MG63 (cell line): Measurements from ENCODE around the gene MUC5B. TPM values are rescaled to one million over a fixed set of nuclear protein-coding genes. Genes with fewer than 3 reads are reported as not detected.
"Not testable (repeated sequence)": the region's sequence is repeated elsewhere in the genome, so short reads cannot be mapped to it uniquely, and the experiment has no call there.

Experiments
- DNase-seq: peaks from one replicate; pipeline ENCODE4 v3.0.0-alpha.2; 2020
- H3K27me3 ChIP-seq: fragments of 250-450 bp; sonication (Bioruptor Pico); 2 replicates; pipeline ENCODE4 v1.5.1; 2020; ENCODE audit warnings: mild to moderate bottlenecking, moderate library complexity
- H3K36me3 ChIP-seq: fragments of 250-450 bp; sonication (Bioruptor Pico); 2 replicates; pipeline ENCODE4 v1.5.1; 2020; ENCODE audit warnings: mild to moderate bottlenecking, moderate library complexity
- H3K4me3 ChIP-seq: fragments of 250-450 bp; sonication (Bioruptor Pico); 2 replicates; pipeline ENCODE4 v1.5.1; 2020; ENCODE audit warnings: mild to moderate bottlenecking, moderate library complexity
- H3K9me3 ChIP-seq: fragments of 250-450 bp; sonication (Bioruptor Pico); 2 replicates; pipeline ENCODE4 v1.5.1; 2020; ENCODE audit warnings: mild to moderate bottlenecking, moderate library complexity
- total RNA-seq: library from RNA; depleted of rRNA; stranded (reverse); fragments of >200 nt; shearing (Covaris generic); gene quantifications from 2 replicates; pipeline ENCODE4 v1.2.3, GENCODE V29; 2014; ENCODE audit warnings: low replicate concordance

The MUC5B gene
- total RNA-seq, 1 experiment from 2014 or later: not detected

GRCh38 chr11:1234054-1234720 is 11.3 kb downstream of the MUC5B start:
- Histone ChIP-seq H3K9me3 (no peaks in the 10 kb centered on the region), H3K27me3 (peaks cover 38% of the 10 kb centered on the region), H3K36me3 (no peaks in the 10 kb centered on the region), H3K4me3 (no peak overlapping the region)
- DNase-seq: peak; percentile 0

GRCh38 chr11:1234771-1235305 is 12.0 kb downstream of the MUC5B start:
- Histone ChIP-seq H3K4me3 (no peak overlapping the region), H3K27me3 (peaks cover 33% of the 10 kb centered on the region), H3K36me3 (no peaks in the 10 kb centered on the region), H3K9me3 (no peaks in the 10 kb centered on the region)
- peak; percentile 0 for DNase-seq

- H3K27me3 ChIP-seq: peaks cover 28% of the 10 kb centered on the region
- peak; percentile 0 for DNase-seq
- H3K36me3 ChIP-seq: no peaks in the 10 kb centered on the region
- no peaks in the 10 kb centered on the region for H3K9me3 ChIP-seq
- H3K4me3 ChIP-seq: no peak overlapping the region
Measured at GRCh38 chr11:1235306-1235900, 12.5 kb downstream of the MUC5B start.

GRCh38 chr11:1235901-1236315 is 13.0 kb downstream of the MUC5B start:
- Histone ChIP-seq H3K9me3 (no peaks in the 10 kb centered on the region), H3K36me3 (no peaks in the 10 kb centered on the region), H3K4me3 (no peak overlapping the region), H3K27me3 (peaks cover 26% of the 10 kb centered on the region)
- peak; percentile 0 for DNase-seq

- H3K36me3 ChIP-seq: no peaks in the 10 kb centered on the region
- DNase-seq: no peak
- H3K4me3 ChIP-seq: no peak overlapping the region
- H3K27me3 ChIP-seq: peaks cover 20% of the 10 kb centered on the region
- no peaks in the 10 kb centered on the region for H3K9me3 ChIP-seq
Measured at GRCh38 chr11:1236316-1237127, 13.7 kb downstream of the MUC5B start.

GRCh38 chr11:1237128-1237580 is 14.3 kb downstream of the MUC5B start:
- peaks cover 13% of the 10 kb centered on the region for H3K27me3 ChIP-seq
- H3K9me3 ChIP-seq: no peaks in the 10 kb centered on the region
- DNase-seq: no peak
- H3K36me3 ChIP-seq: no peaks in the 10 kb centered on the region
- no peak overlapping the region for H3K4me3 ChIP-seq

- H3K36me3 ChIP-seq: no peaks in the 10 kb centered on the region
- H3K9me3 ChIP-seq: no peaks in the 10 kb centered on the region
- peaks cover 6% of the 10 kb centered on the region for H3K27me3 ChIP-seq
- no peak overlapping the region for H3K4me3 ChIP-seq
- no peak for DNase-seq
Measured at GRCh38 chr11:1237851-1238250, 15.0 kb downstream of the MUC5B start.

- Histone ChIP-seq H3K4me3 (no peak overlapping the region), H3K27me3 (no peaks in the 10 kb centered on the region; the same call in 1 of the 2 replicates), H3K36me3 (no peaks in the 10 kb centered on the region), H3K9me3 (no peaks in the 10 kb centered on the region)
- no peak for DNase-seq
Measured at GRCh38 chr11:1238767-1239595, 16.1 kb downstream of the MUC5B start.

- H3K4me3 ChIP-seq: no peak overlapping the region
- no peaks in the 10 kb centered on the region for H3K36me3 ChIP-seq
- no peaks in the 10 kb centered on the region for H3K9me3 ChIP-seq
- no peaks in the 10 kb centered on the region; the same call in 1 of the 2 replicates for H3K27me3 ChIP-seq
- no peak for DNase-seq
Measured at GRCh38 chr11:1239596-1240205, 16.8 kb downstream of the MUC5B start.

- Histone ChIP-seq H3K27me3 (no peaks in the 10 kb centered on the region), H3K9me3 (no peaks in the 10 kb centered on the region), H3K36me3 (no peaks in the 10 kb centered on the region), H3K4me3 (no peak overlapping the region)
- no peak for DNase-seq
Measured at GRCh38 chr11:1240771-1241170, 17.9 kb downstream of the MUC5B start.

GRCh38 chr11:1241706-1242105 is 18.8 kb downstream of the MUC5B start:
- Histone ChIP-seq H3K36me3 (no peaks in the 10 kb centered on the region), H3K27me3 (no peaks in the 10 kb centered on the region), H3K9me3 (no peaks in the 10 kb centered on the region), H3K4me3 (no peak overlapping the region)
- DNase-seq: no peak

- Histone ChIP-seq H3K4me3 (no peak overlapping the region), H3K36me3 (no peaks in the 10 kb centered on the region), H3K27me3 (no peaks in the 10 kb centered on the region), H3K9me3 (no peaks in the 10 kb centered on the region)
- no peak for DNase-seq
Measured at GRCh38 chr11:1242289-1242688, 19.4 kb downstream of the MUC5B start.

GRCh38 chr11:1242751-1243150 is 19.9 kb downstream of the MUC5B start:
- H3K9me3 ChIP-seq: not testable (repeated sequence)

GRCh38 chr11:1243521-1243920 is 20.7 kb downstream of the MUC5B start:
- not testable (repeated sequence) for DNase-seq, H3K27me3 ChIP-seq

More at GRCh38 chr11:1242751-1243150, 19.9 kb downstream of the MUC5B start:
- H3K4me3 ChIP-seq, H3K27me3 ChIP-seq, DNase-seq, H3K36me3 ChIP-seq: not testable (repeated sequence)

GRCh38 chr11:1244557-1244956 is 21.7 kb downstream of the MUC5B start:
- not testable (repeated sequence) for DNase-seq, H3K27me3 ChIP-seq, H3K36me3 ChIP-seq, H3K4me3 ChIP-seq, H3K9me3 ChIP-seq

More at GRCh38 chr11:1243521-1243920, 20.7 kb downstream of the MUC5B start:
- not testable (repeated sequence) for H3K36me3 ChIP-seq, H3K9me3 ChIP-seq, H3K4me3 ChIP-seq

GRCh38 chr11:1245717-1246116 is 22.9 kb downstream of the MUC5B start:
- not testable (repeated sequence) for DNase-seq, H3K4me3 ChIP-seq, H3K27me3 ChIP-seq, H3K9me3 ChIP-seq, H3K36me3 ChIP-seq
